Adrenal gland (tissue), 5 donors: ENCODE data around the gene C1QB.

Source experiments
- POLR2A ChIP-seq, 2 donors: fragments of 450-650 bp; IDR thresholded peaks; one replicate each; pipeline ENCODE4 v1.6.1; 2017; ENCODE audit warnings: antibody characterized with exemption in 2 of 2, mild to moderate bottlenecking in 2 of 2, moderate library complexity in 1 of 2
- TF ChIP-seq, protein P1 (sequence below), 6 experiments: fragments of 450-650 bp in 4 of 6; fragments of 200-600 bp in 2 of 6; sonication (generic) in 1 of 6; IDR thresholded peaks; 1 replicate in 5 of 6; 2 replicates in 1 of 6; pipeline versions ENCODE4 v1.5.1 to v1.8.0; 2016 to 2021; ENCODE audit warnings: antibody characterized with exemption in 6 of 6, mild to moderate bottlenecking in 2 of 6, moderate library complexity in 1 of 6
- donor health status: DM: no; HTN: no; CAD: no.

GRCh38 chr1:22619798-22620197 lies 33.2 kb upstream of the C1QB start:
- TF ChIP-seq, protein P1, sequence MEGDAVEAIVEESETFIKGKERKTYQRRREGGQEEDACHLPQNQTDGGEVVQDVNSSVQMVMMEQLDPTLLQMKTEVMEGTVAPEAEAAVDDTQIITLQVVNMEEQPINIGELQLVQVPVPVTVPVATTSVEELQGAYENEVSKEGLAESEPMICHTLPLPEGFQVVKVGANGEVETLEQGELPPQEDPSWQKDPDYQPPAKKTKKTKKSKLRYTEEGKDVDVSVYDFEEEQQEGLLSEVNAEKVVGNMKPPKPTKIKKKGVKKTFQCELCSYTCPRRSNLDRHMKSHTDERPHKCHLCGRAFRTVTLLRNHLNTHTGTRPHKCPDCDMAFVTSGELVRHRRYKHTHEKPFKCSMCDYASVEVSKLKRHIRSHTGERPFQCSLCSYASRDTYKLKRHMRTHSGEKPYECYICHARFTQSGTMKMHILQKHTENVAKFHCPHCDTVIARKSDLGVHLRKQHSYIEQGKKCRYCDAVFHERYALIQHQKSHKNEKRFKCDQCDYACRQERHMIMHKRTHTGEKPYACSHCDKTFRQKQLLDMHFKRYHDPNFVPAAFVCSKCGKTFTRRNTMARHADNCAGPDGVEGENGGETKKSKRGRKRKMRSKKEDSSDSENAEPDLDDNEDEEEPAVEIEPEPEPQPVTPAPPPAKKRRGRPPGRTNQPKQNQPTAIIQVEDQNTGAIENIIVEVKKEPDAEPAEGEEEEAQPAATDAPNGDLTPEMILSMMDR (IDR thresholded peaks at IDR 0.05): no peak
- TF ChIP-seq POLR2A (IDR thresholded peaks at IDR 0.05): no peak
